GM21526 (cell line): Measurements from ENCODE around the gene CYB5R3.

Experiments used
- ATAC-seq: cut with Tn5 transposase; IDR thresholded peaks from one replicate; pipeline ENCODE4 v1.9.1; 2021; ENCODE audit warnings: moderate library complexity; ENCODE audit not compliant: unreplicated experiment, low FRiP score

CYB5R3 gene

GRCh38 chr22:42649246-42650099 lies at the start of gene CYB5R3:
TSS of gene CYB5R3 (minus strand) at chr22:42649392. CDS start at chr22:42649315, 77 bp downstream.
- ATAC-seq = no peak

GRCh38 chr22:42697542-42698013 lies 48.4 kb upstream of the CYB5R3 start:
- no peak for ATAC-seq

- ATAC-seq = no peak
These were observed 47.3 kb upstream of the CYB5R3 start for GRCh38 chr22:42696331-42696967.

DNA sequence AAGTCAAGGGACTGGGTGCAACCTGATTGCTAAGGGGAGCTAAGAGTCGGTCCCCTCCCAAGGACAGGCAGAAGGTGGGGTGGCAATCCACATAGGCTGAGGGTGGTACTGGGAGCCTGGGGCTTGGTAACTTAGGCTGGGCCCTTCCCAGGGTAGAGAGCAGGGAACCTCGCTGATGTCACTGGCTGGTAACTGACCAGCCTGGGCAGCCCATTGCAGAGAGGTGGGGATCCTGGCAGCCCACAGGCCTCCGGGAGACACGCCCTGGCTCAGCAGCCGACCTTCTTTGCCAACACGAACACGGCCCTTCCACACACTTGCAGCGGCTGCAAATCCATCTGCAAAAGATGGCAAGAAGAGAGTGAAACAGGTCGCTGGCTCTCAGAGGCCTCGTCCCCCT lies 46.1 kb upstream of the CYB5R3 start:
- no peak for ATAC-seq

GRCh38 chr22:42693763-42694683 lies 44.8 kb upstream of the CYB5R3 start:
- ATAC-seq = no peak

DNA sequence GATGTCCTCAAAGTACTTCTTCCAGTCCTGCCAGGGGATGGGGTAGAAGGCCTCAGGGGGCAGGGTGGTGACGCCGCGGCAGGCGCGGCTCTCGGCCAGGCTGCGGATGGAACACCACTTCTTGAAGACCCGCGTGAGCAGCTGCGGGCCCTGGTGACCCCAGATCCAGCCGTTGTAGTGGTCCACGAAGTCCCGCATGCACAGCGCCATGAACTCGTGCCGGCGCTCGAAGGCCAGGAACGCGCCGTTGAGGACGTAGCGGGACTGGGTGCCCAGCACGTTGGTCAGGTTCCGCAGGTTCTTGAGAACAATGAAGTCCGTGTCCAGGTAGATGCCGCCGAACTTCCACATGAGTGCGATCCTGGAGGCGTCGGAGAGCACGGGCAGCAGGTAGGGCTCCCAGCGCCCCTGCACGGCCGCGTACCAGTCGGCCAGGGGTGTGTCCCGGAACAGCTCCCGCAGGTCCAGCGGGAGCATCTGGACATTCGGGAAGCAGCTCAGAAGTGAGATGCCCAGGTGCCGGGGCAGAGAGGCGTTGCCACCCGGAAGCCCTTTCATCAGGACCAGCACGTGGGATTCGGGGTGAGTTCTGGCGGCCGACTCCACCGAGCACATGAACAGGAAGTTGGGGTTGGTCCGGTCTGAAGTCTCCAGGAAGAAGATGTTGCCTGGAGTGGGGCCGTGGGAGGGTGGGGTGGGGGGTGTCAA lies 44.0 kb upstream of the CYB5R3 start:
- ATAC-seq = no peak

DNA sequence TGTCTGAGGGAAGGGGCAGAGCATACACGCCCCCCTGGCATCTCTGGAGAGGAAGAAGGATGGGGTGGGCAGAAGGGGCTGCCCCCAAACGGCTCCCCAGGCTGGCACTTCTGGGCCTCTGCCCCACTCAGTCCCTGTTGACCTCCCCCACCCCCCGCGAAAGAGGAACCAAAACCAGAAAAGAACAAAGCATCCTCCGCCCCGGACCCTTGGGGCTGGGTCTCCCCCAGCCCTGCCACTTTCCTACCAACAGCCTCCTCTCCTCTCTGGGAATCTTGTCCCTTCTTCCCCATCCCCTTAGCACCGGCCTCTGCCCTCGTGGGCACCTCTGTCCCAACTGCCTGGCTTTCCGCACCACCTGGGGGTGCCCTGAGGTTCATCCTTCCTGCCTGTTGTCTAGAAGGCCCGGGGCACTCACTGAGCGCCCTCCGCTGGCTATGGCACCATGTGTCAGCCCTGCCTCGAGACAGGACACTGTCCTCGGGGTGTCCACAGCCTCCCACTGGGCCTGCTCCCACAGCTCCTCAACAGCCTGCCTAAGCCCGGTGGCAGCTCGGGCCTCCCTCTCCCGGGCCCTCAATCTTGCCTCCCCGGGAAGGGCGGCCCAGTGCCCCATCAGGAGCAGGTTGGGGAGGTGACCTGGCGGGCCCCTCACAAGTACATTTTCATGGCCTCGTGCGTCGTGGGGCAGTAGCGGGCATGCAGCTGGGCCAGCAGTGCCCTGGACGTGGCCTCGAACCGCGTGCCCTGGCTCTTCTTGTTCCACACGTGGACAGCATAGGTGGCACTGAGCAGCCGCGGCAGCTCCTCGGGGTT lies 43.3 kb upstream of the CYB5R3 start:
- ATAC-seq = no peak

DNA sequence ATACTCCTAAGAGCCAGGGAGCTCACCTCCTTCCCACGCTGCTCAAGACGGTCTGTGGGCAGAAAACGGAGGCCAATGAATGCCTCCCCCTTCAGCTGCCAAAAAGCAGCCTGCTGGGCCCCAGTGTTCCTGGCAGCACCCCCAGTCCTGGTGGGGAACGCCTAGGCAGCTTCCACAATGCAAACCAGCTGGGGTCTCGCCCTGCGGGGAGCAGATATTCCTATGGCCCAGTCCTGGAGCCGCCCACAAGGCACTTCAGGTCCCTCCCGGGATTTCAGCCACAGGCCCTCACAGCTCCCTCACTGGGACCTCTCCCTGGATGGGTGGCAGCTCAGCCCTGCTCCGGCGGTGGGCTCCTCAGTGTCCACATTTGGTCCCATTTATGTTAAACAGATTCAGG lies 42.2 kb upstream of the CYB5R3 start:
- no peak for ATAC-seq

- no peak for ATAC-seq
These were observed 39.3 kb upstream of the CYB5R3 start for GRCh38 chr22:42688241-42689211.

- ATAC-seq = no peak
These were observed 37.7 kb upstream of the CYB5R3 start for GRCh38 chr22:42686756-42687491.

- ATAC-seq = no peak
These were observed 36.9 kb upstream of the CYB5R3 start for GRCh38 chr22:42685941-42686653.

DNA sequence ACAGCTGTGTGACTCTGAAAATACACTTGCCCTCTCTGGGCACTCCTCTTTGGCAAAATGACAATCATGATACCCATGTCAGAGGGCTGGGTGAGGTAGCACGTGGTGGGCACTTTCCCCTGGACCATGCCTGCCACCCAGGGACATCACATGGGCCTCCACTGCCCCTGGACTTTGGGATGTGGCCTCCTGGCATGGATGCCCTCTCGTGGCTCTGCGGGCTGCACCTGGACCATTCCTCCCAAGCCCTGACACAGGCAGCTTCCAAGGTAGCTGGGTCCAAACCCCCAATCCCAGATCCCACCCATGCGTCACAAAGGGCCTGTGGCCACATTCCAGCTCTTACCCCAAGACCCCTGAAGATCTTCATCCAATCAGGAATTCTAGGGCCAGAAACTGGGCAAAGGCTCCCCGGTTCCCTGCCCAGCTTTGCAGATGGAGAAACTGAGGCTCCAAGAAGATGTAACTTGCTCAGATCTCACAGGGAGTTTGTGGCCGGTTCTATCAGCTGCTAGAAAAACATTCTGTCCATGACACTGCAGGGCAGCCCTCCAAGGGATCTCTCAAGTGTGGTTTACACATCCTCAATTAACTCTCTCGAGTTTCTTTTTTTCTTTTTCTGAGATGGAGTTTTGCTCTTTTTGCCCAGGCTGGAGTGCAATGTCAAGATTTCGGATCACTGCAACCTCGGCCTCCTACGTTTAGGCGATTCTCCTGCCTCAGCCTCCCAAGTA lies 35.4 kb upstream of the CYB5R3 start:
- ATAC-seq = no peak

GRCh38 chr22:42683578-42684283 lies 34.5 kb upstream of the CYB5R3 start:
- ATAC-seq = no peak

GRCh38 chr22:42682113-42682851 lies 33.1 kb upstream of the CYB5R3 start:
- no peak for ATAC-seq

DNA sequence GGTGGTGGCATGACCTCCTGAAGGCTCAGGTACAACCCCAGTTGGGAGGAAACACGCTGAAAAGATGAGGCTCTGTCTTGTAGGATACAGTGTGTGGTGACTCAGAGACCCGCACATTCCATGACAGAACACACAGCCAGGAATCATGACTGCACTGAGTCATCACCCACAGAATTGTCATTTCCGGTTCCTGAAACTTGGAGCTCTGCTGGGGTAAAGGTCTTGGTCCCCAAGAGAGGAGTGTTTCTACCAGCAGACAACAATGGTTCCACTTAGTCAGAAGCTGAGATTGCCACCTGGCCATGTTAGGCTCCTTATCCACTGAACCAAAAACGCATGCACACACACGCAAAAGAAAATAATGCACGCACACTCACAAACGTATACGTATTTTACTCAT lies 31.5 kb upstream of the CYB5R3 start:
- no peak for ATAC-seq
